Neural cell (in vitro differentiated cells): ENCODE measurements around the gene KIRREL2. TPM values are rescaled to one million over a fixed set of nuclear protein-coding genes. Genes with fewer than 3 reads are reported as not detected.

ENCODE experiments used
- H2AFZ ChIP-seq: fragments of 200-600, 300-800 bp; sonication (generic), shearing (Covaris generic); 2 replicates; pipeline ENCODE4 v1.6.0; 2014; ENCODE audit warnings: low read depth, mild to moderate bottlenecking, antibody characterized with exemption, low read length, moderate library complexity
- H3F3A ChIP-seq: fragments of 200-600 bp; shearing (Covaris generic); 2 replicates; pipeline ENCODE4 v1.6.1; 2016; ENCODE audit warnings: mild to moderate bottlenecking, moderate library complexity, mixed read lengths, antibody characterized with exemption, low read length; ENCODE audit not compliant: insufficient read depth, poor library complexity, severe bottlenecking
- H3K27ac ChIP-seq: fragments of 200-600, 300-800 bp; sonication (generic), shearing (Covaris generic); 2 replicates; pipeline ENCODE4 v1.5.1; 2014; ENCODE audit warnings: mild to moderate bottlenecking, low read length, moderate library complexity
- H3K27me3 ChIP-seq: fragments of 300-800, 200-600 bp; sonication (generic), shearing (Covaris generic); 2 replicates; pipeline ENCODE4 v1.6.0; 2014; ENCODE audit warnings: mild to moderate bottlenecking, low read depth, low read length, moderate library complexity; ENCODE audit not compliant: insufficient read depth
- H3K36me3 ChIP-seq: fragments of 300-800, 200-600 bp; sonication (generic), shearing (Covaris generic); 2 replicates; pipeline ENCODE4 v1.5.1; 2014; ENCODE audit warnings: mild to moderate bottlenecking, antibody characterized with exemption, low read length, moderate library complexity; ENCODE audit not compliant: insufficient read depth
- H3K4me2 ChIP-seq: fragments of 300-800, 200-600 bp; sonication (generic), shearing (Covaris generic); 2 replicates; pipeline ENCODE4 v1.6.0; 2014; ENCODE audit warnings: mild to moderate bottlenecking, low read length
- H3K4me3 ChIP-seq: fragments of 300-800, 200-600 bp; sonication (generic), shearing (Covaris generic); 2 replicates; pipeline ENCODE4 v1.5.1; 2014; ENCODE audit warnings: mild to moderate bottlenecking, low read length, moderate library complexity
- H3K79me2 ChIP-seq: fragments of 200-600 bp; shearing (Covaris generic); replicated peaks from 2 replicates; pipeline ENCODE4 v1.6.0; 2014; ENCODE audit warnings: mild to moderate bottlenecking, low read length, moderate library complexity; ENCODE audit not compliant: insufficient read depth
- H3K9ac ChIP-seq: fragments of 300-800, 200-600 bp; sonication (generic), shearing (Covaris generic); 2 replicates; pipeline ENCODE4 v1.6.1; 2016; ENCODE audit warnings: mild to moderate bottlenecking, low read length, mixed read lengths
- H3K9me2 ChIP-seq: fragments of 200-600 bp; shearing (Covaris generic); 2 replicates; pipeline ENCODE4 v1.6.1; 2016; ENCODE audit warnings: mild to moderate bottlenecking, low read length, mixed read lengths; ENCODE audit not compliant: insufficient read depth
- H3K9me3 ChIP-seq: fragments of 200-600, 300-800 bp; sonication (generic), shearing (Covaris generic); 2 replicates; pipeline ENCODE4 v1.6.1; 2016; ENCODE audit warnings: mild to moderate bottlenecking, mixed run types, low read length, moderate library complexity, mixed read lengths
- H4K20me1 ChIP-seq: fragments of 200-600 bp; shearing (Covaris generic); 2 replicates; pipeline ENCODE4 v1.6.1; 2016; ENCODE audit warnings: mild to moderate bottlenecking, mixed run types; ENCODE audit not compliant: insufficient read depth
- EP300 ChIP-seq: fragments of 450-650 bp; conservative IDR thresholded peaks from 2 replicates; pipeline ENCODE4 v1.6.1; 2014; ENCODE audit warnings: antibody characterized with exemption, mild to moderate bottlenecking, moderate library complexity; ENCODE audit not compliant: poor library complexity, severe bottlenecking
- EZH2 ChIP-seq: fragments of 200-600, 300-800 bp; shearing (Covaris generic), sonication (generic); IDR thresholded peaks from 2 replicates; pipeline ENCODE4 v1.6.1; 2014; ENCODE audit warnings: antibody characterized with exemption, low read length, borderline replicate concordance, mild to moderate bottlenecking; ENCODE audit not compliant: insufficient read depth, poor library complexity, severe bottlenecking
- MXI1 ChIP-seq: fragments of 450-650 bp; conservative IDR thresholded peaks from 2 replicates; pipeline ENCODE4 v1.6.1; 2014; ENCODE audit warnings: antibody characterized with exemption, mild to moderate bottlenecking; ENCODE audit not compliant: poor library complexity, severe bottlenecking
- POLR2AphosphoS5 ChIP-seq: IDR thresholded peaks from 2 replicates; pipeline ENCODE4 v1.6.1; 2012
- RAD21 ChIP-seq: fragments of 450-650 bp; conservative IDR thresholded peaks from 2 replicates; pipeline ENCODE4 v1.6.1; 2014; ENCODE audit warnings: antibody characterized with exemption, mild to moderate bottlenecking, moderate library complexity
- REST ChIP-seq: IDR thresholded peaks from 2 replicates; pipeline ENCODE4 v1.6.1; 2012; ENCODE audit warnings: borderline replicate concordance
- SMC3 ChIP-seq: fragments of 450-650 bp; conservative IDR thresholded peaks from 2 replicates; pipeline ENCODE4 v1.6.1; 2014; ENCODE audit warnings: antibody characterized with exemption, mild to moderate bottlenecking, moderate library complexity; ENCODE audit not compliant: poor library complexity
- TAF1 ChIP-seq: IDR thresholded peaks from 2 replicates; pipeline ENCODE4 v1.6.1; 2012; ENCODE audit warnings: low read depth
- polyA plus RNA-seq: library from polyadenylated mRNA; depleted of rRNA; stranded (reverse); fragments of >200 nt; gene quantifications from 2 replicates; pipeline ENCODE4 v1.2.3, GENCODE V29; 2014
- TF ChIP-seq, protein P1 (sequence below): fragments of 450-650 bp; IDR thresholded peaks from 2 replicates; pipeline ENCODE4 v1.5.1; 2014; ENCODE audit warnings: antibody characterized with exemption, mild to moderate bottlenecking, moderate library complexity; ENCODE audit not compliant: poor library complexity, severe bottlenecking

Gene KIRREL2
- polyA plus RNA-seq, 1 donor from 2014 or later: 0.79 TPM

DNA sequence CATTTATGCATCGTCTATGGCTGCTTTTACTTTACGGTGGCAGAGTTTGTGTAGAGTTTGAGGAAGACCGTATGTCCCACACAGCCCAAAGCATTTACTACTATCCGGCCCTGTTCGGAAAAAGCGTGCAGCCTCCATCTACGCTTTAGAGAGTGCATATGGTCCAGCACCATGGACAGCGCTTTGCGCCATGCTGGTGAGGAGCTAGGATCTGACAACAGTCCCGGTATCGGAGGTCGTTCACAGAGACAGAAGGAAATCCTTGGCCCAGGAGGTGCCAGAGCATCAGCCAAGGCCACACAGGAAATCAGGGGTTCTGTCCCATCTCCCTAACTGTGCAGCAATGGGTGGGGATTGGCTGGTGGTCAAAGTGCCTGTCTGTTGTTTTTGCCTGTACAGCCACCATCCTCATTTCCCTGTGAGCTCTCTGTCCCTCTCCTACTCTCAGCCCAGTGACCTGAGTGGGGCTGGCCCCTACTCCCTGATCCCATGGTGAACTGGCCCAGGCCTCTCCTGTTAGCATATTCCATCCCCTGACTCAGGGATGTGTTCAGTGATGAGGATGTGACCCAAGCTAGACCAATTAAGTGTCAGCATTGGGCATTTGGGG is 27.9 kb upstream of the KIRREL2 start:
- Histone ChIP-seq H3K36me3 (no peaks in the 10 kb centered on the region), H3K9ac (no peak overlapping the region), H3K9me2 (no peaks in the 10 kb centered on the region), H3K9me3 (no peaks in the 10 kb centered on the region), H3K27ac (no peak overlapping the region), H3K27me3 (peaks cover 9% of the 10 kb centered on the region), H2AFZ (no peak overlapping the region), H4K20me1 (no peaks in the 10 kb centered on the region), H3K4me3 (no peak overlapping the region), H3K4me2 (no peak overlapping the region), H3F3A (no peaks in the 10 kb centered on the region), H3K79me2 (no peaks in the 10 kb centered on the region)
- TF ChIP-seq RAD21 (no peak), EP300 (no peak), EZH2 (no peak), REST (peak; percentile 79), SMC3 (no peak), TAF1 (no peak)
- TF ChIP-seq, protein P1, sequence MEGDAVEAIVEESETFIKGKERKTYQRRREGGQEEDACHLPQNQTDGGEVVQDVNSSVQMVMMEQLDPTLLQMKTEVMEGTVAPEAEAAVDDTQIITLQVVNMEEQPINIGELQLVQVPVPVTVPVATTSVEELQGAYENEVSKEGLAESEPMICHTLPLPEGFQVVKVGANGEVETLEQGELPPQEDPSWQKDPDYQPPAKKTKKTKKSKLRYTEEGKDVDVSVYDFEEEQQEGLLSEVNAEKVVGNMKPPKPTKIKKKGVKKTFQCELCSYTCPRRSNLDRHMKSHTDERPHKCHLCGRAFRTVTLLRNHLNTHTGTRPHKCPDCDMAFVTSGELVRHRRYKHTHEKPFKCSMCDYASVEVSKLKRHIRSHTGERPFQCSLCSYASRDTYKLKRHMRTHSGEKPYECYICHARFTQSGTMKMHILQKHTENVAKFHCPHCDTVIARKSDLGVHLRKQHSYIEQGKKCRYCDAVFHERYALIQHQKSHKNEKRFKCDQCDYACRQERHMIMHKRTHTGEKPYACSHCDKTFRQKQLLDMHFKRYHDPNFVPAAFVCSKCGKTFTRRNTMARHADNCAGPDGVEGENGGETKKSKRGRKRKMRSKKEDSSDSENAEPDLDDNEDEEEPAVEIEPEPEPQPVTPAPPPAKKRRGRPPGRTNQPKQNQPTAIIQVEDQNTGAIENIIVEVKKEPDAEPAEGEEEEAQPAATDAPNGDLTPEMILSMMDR: no peak

- Histone ChIP-seq H3K4me2 (no peak overlapping the region), H3K36me3 (no peaks in the 10 kb centered on the region), H3K9me3 (no peaks in the 10 kb centered on the region), H3K9ac (no peak overlapping the region), H4K20me1 (no peaks in the 10 kb centered on the region), H3K79me2 (no peaks in the 10 kb centered on the region), H2AFZ (no peak overlapping the region), H3K27ac (no peak overlapping the region), H3K27me3 (peaks cover 9% of the 10 kb centered on the region), H3F3A (no peaks in the 10 kb centered on the region), H3K9me2 (no peaks in the 10 kb centered on the region), H3K4me3 (no peak overlapping the region)
- TF ChIP-seq REST (no peak), POLR2AphosphoS5 (no peak), EZH2 (no peak), SMC3 (no peak), EP300 (no peak), MXI1 (no peak), RAD21 (no peak), TAF1 (no peak)
- TF ChIP-seq, protein P1: no peak
These were observed 25.7 kb upstream of the KIRREL2 start for GRCh38 chr19:35830986-35831385.
